ENCODE results near the gene MYO7B. TPM values are rescaled to one million over a fixed set of nuclear protein-coding genes. Genes with fewer than 3 reads are reported as not detected.
A peak's percentile ranks its signal among the peaks of the same experiment; 100 is the strongest.

Gene MYO7B
- total and polyA plus RNA-seq, 9 of the 15 experiments (the other 6 are each of a cell fraction or from before 2014, with no cell fraction given), result 0.08 TPM; not detected in 8

GRCh38 chr2:127526132-127527000 is 9.1 kb upstream of the MYO7B start, which contains the start of gene IWS1 (continued):
- TF ChIP-seq PURB (CRISPR knock-in tag; IDR thresholded peaks at IDR 0.05; ENCODE audit: low read depth) (no peak), PPARD (CRISPR knock-in tag; IDR thresholded peaks at IDR 0.05) (no peak), CHD1 (IDR thresholded peaks at IDR 0.05; ENCODE audit: low read length) (peak; percentile 4), LEF1 (IDR thresholded peaks at IDR 0.05) (no peak), NELFE (IDR thresholded peaks at IDR 0.05; ENCODE audit: insufficient read depth, insufficient read length) (no peak), NR4A1 (CRISPR knock-in tag; IDR thresholded peaks at IDR 0.05) (no peak), NR4A1 (tag; IDR thresholded peaks at IDR 0.05) (no peak), ETV6 (IDR thresholded peaks at IDR 0.05; ENCODE audit: borderline replicate concordance in 1 of 2, low read depth in 2 of 2, low read length in 1 of 2) (peak in 1 of 2 experiments; percentile 20; a peak in 1 of 4 replicates), ETV6 (CRISPR knock-in tag; IDR thresholded peaks at IDR 0.05; ENCODE audit: borderline replicate concordance) (no peak), ZNF316 (IDR thresholded peaks at IDR 0.05) (no peak), E2F1 (CRISPR knock-in tag; IDR thresholded peaks at IDR 0.05) (peak; percentile 82), NR2C2 (CRISPR knock-in tag; IDR thresholded peaks at IDR 0.05) (0 out of 2 replicates have a peak, but pooled peaks have one; percentile 60), NR2C2 (tag; IDR thresholded peaks at IDR 0.05) (peak; percentile 94), MLLT1 (IDR thresholded peaks at IDR 0.05) (no peak), CTBP1 (IDR thresholded peaks at IDR 0.05; ENCODE audit: borderline replicate concordance) (0 out of 2 replicates have a peak, but pooled peaks have one; percentile 12), ZKSCAN8 (CRISPR knock-in tag; IDR thresholded peaks at IDR 0.05) (no peak), ZNF347 (CRISPR knock-in tag; IDR thresholded peaks at IDR 0.05; ENCODE audit: low read depth) (no peak), HBP1 (CRISPR knock-in tag; IDR thresholded peaks at IDR 0.05) (no peak), ZNF644 (tag; IDR thresholded peaks at IDR 0.05; ENCODE audit: low read depth) (peak; percentile 82), NFATC3 (IDR thresholded peaks at IDR 0.05) (no peak), HNRNPUL1 (IDR thresholded peaks at IDR 0.05; ENCODE audit: low read length) (no peak), ZNF766 (CRISPR knock-in tag; conservative IDR thresholded peaks at IDR 0.05) (no peak; the same call in none of the 2 replicates), ZNF232 (CRISPR knock-in tag; IDR thresholded peaks at IDR 0.05) (no peak), CBFA2T3 (IDR thresholded peaks at IDR 0.05) (no peak), IRF2 (CRISPR knock-in tag; IDR thresholded peaks at IDR 0.05) (no peak), RAD51 (IDR thresholded peaks at IDR 0.05; ENCODE audit: borderline replicate concordance, low read depth) (no peak), FOS (IDR thresholded peaks at IDR 0.05; ENCODE audit: extremely low read depth, insufficient read length) (no peak)

Data from K562 (cell line).